HG03521 (cell line): ENCODE measurements around the gene MRFAP1L1.
"Not testable (repeated sequence)": the region's sequence is repeated elsewhere in the genome, so short reads cannot be mapped to it uniquely, and the experiment has no call there.

Experiments
- ATAC-seq: cut with Tn5 transposase; IDR thresholded peaks from one replicate; pipeline ENCODE4 v1.9.1; 2021; ENCODE audit warnings: mild to moderate bottlenecking, moderate library complexity; ENCODE audit not compliant: unreplicated experiment

The MRFAP1L1 gene

DNA sequence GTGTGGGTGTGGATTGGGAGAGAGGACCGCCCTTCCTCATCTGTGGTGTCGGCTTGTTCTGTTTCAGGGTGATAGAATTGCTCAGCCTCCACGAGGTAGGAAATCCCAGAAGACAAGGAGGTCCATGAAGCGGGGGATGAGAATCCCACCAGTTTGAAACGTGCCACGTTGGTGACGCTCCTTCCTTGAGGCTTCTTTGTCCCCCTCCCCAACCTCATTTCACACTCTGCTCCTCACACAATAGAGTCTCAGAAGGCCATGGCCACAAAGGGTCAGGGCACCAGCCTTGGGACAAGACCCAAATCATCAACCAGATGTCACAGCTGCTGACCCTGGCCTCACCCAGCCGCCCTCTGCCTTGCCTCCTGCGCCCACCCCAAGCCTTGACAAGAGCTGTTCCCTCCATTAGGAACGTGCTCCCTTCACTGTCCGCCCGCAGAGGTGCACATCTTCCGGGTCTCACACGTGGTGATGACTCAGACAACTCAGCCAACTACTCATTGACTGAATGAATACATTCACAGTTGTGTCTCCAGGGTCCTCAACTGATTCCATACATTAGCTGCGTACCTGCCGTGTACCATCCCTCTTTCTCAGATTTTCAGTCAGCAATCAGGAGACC is 24.6 kb upstream of the MRFAP1L1 start:
- ATAC-seq: no peak

DNA sequence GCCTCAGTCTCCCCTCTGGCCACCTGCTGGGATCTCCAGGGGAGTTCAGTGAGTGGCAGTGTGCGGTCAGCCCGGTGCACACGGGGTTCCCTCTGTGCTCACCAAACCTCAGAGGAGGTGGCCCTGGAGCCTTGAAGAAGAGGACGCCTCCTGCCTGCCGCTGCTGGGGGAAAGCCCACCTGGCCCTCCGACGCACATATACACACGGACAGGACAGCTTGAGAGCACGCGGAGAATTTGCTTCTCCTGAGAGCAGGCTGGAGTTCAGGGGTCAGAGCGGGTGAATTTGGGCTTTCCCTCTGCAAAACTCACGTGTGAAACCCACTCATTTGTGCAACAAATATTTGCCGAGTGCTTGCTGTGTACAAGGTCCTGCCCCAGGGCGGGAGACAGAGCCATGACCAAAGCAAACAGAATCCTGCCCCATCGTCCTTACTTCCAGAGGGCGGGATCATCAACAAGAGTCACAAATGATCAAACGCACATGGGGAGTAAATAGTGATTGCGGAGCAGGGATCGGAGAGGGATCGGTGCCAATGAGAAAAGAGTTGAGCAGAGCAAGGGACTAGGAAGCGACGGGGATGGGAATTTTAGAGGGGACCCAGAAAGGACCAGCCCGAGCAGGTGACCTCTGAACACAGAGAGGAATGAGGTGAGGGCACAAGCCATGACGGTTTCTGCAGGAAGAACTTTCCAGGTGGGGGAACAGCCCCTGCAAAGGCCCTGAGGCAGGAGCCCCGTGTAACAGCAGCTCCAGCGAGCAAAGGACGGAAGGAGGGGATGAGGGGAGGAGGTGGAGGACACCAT is 23.9 kb upstream of the MRFAP1L1 start:
- no peak for ATAC-seq

DNA sequence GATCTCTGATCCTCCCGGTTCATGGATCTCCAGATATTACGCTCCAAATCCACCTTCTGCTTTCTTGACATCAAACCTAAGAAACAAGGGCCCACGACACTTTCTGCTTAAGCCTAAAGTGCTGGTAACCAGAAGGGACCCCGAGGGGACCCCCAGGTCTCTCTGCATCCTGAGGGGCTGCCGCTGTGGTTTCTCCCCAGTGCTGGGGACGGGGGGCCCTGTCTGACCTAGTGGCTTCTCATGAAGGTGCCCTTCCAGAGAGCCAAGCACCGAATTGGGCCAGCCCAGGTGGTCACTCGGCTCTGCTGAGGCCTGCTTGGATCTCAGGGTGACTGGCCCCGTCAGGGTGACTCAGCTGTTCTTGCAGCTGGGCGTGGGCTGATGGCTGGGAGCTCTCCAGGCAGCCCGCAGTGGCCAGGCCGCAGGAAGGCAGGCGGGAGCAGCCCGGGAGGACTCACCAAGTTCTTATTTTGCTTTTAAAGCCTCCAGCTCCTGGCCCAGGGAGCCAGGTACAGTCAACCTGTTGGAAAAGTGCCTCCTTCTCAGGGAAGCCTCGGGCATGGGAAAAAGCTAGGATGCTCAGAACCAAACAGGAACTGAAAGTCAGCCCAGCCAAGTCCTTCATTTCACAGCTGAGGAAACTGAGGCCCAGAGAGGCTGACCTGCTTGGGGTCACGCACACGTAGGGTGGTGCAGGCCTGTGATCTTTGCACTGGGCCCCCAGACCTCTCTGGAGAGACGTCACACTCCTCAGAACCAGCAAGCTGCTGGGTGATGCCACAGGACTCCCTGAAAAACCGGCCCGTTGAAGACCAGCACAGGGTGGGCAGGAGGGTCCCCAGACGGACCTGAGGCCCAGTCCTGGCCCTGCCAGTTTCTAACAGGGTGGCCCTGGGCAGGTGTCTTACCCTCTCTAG is 23.0 kb upstream of the MRFAP1L1 start:
- ATAC-seq: no peak

DNA sequence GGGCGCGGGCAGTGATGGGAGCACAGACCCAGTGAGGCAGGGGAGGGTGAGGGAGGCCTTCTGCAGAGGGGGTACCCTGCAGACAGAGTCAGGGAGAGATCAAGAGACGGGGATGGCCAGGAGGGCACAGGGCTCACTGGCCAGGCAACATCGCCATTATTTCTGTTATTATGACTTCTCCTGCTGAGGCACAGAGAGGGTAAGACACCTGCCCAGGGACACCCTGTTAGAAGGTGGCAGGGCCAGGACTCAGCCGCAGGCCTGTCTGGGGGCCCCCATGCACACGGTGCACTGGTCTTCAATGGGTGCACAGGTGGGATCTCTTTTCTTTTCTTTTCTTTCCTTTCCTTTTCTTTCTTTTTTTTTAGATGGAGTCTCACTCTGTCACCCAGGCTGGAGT is 22.1 kb upstream of the MRFAP1L1 start:
- no peak for ATAC-seq

DNA sequence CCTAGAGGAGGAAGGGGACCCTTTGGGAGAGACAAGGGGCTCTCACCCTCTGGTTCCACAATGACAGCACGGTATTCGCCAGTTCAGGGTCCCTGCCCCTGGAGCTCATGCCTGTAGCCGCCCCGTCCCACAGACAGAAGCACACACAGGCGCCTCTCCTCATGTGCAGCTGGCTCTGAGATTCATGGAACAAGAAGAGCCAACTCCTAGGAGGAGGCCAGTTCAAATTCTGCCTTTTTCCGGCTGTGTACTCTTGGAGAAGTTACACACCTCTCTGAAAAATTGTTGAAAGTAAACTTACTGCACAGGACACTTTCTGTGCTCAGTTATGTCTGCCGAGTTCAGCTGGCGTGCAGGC is 21.6 kb upstream of the MRFAP1L1 start:
- no peak for ATAC-seq

DNA sequence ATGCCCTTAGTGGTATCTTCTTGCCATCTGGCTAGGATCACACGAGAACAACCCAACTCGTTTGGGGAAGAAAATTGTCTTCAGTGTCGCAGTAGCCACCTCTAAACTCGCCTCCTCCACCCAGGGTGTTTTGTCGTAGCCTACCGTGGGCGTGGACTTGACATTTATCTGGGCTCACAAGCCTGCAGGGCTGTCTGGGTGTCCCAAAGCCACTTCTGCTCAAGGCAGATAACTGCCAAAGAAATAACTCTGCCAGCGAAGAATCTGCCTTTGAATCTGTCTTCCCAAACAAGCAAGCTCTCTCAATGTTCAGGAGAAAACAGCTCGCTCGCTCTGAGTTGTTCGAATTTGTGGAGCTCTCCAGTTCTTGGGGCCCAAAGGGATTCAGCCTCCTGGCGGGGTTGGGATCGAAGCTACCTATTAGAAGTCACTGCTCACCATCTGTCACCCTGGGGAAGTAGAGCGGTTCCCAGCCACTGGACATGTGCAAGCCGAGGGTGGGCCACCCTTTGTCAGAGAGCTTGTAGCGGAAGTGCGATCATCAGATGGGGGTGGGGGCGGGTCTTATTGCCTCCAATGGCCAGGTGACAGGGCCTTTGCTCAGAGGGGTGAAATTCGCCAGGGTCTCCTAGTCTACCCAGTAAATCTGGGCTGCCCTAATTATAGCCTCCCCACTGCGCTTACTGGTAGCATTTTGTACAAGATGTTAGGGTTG is 21.1 kb upstream of the MRFAP1L1 start:
- no peak for ATAC-seq

DNA sequence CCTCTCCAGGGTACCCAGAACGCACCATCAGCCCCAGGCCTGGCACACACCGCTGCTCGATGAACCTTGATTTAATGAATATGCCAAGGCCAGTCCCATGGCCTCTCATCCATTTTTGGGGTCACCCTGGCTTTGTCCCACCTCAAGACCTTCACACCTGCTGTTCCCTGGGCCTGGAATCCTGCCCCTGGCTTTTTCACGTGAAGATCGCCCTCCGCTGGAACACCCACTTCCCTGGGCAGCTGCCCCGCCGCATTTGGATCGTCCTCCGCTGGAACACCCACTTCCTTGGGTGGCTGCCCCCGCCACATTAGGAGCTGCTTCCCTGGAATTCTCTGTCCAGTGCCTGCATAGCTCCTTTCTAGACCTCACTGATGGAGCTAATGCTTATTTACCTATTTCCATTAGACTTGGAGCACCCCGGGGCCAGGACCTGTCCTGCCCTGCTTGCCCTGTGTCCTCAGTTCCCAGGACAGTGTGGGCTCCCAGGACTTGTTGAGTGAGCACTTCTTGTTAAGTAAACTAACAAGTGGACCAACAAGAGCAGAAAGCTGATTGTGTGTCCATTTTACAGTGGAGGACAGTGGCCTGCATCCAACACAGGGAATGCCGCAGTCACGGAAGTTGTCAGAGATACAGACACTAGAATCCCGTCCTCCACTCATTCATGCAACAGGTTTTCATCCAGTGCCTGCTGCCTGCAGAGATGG is 18.8 kb upstream of the MRFAP1L1 start:
- ATAC-seq: no peak

DNA sequence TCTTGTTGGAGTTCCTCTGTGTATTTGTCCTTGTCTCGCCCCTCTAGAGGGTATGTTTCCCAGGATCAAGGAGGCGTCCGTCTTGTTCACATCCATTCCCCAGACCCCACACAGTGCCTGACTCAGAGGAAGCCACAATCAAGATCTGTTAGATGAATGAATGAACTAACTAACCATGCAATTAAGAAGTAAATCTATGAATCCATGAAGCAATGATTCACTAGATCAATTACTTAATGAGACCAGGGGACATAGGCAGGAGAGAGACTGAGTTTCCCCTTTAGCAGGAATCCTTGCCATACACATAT is 18.2 kb upstream of the MRFAP1L1 start:
- no peak for ATAC-seq

DNA sequence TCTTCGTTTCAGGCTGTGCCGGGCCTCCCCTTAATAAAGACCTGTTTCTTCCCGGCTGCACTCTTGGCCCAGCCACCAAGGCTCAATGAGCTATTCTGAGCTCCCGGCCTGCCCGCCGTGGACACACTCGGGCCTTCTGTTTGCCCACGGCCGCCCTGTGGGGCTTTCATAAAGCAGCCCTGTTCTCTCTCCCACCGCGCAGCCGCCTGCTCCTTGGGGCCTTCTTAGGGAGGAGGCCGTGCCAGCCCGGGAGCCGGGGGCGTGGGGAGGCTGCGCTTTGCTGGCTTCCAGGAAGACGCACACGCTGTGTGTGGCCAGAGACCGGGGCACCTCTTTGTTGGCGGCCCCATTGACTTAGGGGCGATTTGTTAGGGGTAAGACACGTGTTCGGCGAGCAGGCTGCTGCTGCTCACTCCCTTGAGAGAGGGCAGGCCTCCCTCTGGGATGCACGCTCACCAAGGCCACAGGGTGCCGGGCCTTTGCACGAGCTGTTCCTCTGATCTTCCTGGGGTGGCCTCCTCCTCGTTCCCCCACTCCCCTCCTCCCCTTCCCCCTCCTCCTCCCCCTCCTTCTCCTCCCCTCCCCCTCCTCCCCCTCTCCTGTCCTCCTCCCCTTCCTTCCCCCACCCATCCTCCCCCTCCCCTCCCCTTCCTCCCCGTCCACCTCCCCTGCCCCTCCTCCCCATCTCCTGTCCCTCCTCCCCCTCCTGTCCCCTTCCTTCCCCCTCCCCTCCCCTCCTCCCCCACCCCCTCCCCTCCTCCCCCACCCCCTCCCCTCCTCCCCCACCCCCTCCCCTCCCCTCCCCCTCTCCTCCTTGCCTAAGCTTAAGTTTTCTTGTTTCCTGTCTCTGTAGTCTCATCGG is 17.6 kb upstream of the MRFAP1L1 start:
- no peak for ATAC-seq

DNA sequence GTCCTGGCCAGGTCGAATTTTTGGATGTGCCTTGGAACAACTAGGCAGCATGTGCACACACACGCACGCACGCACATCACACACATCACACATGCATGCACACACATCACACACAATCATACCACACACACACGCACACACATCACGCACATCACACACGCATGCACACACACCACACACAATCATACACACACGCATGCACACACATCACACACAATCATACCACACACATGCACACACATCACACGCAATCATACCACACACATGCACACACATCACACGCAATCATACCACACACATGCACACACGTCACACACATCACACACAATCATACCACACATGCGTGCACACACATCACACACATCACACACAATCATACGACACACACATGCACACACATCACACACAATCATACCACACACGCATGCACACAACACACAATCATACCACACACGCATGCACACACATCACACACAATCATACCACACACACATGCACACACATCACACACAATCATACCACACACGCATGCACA is 15.8 kb upstream of the MRFAP1L1 start:
- not testable (repeated sequence) for ATAC-seq

DNA sequence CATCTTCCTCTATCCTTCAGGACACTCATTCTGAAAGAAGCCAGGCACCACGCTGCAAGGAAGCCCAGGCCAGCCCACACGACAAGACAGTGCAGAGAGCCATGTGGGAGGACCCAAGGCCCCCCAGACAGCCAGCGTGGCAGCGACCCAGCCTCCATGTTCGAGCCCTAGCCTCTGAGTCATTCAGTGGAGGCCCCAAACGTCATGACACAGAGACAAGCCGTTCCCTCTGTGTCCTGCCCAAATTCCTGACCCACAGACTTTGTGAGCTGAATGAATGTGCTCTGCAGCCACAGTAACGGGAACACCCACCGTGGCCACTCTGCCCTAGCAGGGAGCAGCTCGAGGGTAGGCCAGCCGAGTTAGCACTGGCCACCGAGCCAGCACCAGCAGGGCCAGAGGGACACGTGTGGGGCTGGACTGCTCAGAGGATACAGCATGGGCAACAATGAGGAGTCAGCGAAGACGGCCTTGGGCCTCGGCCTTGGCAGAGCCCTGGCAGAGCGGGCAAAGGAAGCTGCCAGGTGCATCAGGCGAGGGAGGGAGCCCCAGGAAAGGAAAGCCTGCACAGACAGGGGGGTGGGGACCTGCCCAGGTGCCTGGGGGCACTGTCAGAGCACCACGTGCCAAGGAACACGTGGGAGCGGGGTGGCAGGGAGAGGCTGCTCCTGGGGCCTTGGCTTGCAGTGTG is 14.9 kb upstream of the MRFAP1L1 start:
- no peak for ATAC-seq

DNA sequence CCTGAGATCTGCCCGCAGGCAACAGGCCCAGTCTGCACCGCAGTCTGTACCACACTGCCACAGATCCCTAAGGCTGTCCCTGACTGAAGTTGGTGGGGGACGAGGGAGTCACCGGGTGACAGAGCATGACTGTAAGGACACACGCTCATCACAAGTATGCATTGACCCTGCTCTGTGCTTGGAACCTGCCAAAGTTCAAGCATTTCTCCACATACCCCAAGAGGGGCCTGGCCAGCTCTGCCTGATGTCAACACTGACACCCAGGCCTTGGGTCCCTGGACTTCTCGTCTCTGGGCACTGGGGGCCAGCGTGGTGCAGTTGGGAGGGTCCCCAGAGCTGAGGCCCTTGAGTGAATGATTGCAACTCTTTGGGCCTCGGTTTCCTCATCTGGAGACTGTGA is 14.2 kb upstream of the MRFAP1L1 start:
- ATAC-seq: no peak

DNA sequence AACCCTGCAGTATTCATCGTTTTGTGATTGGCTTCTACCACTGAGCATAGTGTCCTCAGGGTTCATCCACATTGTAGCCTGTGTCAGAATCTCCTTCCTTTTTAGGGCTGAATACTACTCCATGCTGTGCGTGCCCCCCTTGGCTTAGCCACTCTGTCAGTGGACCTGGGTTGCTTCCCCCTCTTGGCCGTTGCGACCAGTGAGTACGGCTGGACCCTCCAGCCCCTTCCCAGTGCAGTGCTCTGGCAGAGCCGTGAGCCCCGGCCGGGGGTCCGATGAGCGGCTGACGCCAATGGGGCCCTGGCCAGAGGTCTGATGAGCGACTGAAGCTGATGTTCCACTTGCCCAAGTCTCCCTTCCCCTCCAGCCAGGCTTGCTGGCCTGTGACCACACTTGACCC is 13.2 kb upstream of the MRFAP1L1 start:
- ATAC-seq: no peak

DNA sequence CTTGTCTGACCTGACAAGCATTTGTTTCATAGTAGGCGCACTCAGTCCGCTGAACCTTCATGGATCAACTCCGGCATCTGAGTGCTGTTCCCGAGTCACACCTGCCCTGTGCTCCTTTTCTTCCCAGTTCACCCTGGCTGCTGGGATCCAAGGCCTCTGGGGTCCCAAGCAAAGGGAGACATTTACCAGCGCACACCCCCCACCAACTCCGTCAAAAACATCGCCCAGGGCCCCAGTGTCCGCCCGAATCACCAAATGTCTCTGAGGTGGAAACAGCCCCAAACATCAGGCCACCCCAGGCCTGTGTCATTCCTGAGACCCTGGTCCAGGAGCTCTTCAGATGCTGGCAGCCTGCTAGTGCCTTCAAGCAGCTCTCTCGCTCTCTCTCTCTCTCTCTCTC is 11.5 kb upstream of the MRFAP1L1 start:
- ATAC-seq: no peak

DNA sequence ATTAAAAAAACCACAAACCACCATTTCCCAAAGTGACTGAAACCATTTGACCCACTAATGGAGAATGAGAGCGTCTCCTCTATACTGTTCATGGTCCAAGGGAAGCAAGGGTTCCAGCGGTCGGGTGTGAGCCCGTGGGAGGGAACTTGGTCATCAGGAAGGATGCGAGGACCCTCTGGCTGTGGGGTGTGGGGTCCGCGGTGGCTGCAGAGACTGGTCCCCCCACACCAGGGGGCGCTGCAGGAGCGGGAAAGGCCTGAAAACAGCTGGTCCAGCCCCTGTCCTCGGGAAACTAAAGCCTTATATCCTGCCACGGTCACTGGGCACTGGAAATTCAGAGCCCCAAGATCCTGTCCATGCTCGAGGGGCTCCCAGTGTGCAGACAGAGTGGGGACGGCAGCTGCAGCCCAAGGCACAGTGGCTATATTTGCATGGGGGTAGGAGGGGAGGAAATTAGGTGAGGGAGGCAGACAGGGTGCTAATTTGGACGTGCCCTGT is 10.6 kb upstream of the MRFAP1L1 start:
- ATAC-seq: no peak

DNA sequence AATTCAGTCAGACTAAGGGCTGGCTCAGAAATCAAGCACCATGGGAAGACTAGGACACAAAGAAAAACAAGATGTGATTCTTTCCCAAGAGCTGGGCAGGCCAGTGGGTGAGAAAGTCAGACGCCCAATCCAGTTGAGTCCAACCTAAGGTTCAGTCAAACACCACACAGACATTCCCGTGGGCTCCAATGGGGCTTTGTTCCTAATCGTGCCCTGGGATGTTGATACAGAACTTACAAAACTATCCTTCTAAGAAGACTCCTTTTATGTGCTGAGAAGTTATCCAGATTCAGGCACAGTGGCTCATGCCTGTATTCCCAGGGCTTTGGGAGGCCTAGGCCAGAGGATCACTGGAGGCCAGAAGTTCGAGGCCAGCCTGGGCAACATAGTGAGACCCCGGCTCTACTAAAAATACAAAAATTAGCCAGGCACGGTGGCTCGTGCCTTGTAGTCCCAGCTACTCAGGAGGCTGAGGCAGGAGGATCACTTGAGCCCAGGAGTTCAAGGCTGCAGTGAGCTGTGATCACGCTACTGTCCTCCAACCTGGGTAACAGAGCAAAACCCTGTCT is 10.0 kb upstream of the MRFAP1L1 start:
- no peak for ATAC-seq

DNA sequence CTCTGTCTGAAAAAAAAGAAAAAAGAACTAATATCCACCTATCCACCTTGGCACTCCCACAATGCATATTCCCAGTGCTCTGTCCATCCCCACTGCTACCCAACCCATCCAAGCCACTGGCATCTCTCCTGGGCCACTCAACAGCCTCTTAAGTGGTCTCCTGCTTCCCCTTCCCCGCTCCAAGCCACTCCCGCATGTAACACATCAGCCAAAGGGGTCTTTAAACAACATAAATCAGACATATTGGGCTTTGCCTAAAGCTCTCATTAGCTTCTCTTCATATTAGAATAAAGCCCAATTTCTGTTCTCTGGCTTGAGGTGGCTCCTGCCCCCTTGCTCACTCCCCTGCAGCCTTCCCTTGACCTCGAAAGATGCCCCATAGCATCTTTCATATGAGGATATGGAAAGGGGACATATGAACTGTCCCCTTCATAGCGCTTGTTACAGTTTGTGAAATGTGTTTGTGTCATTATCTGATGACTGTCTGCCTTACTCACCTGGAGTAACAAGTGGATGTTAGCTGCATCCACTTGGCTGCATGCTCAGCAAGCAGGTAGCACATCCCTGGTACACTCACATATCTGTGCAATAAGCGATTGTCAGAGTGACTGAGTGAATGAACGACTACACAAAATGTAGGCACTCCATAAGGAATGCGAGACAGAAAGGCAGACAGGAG is 9.4 kb upstream of the MRFAP1L1 start:
- no peak for ATAC-seq
